D721Med (cell line): Measurements from ENCODE around the gene FAM110A.
A peak's percentile ranks its signal among the peaks of the same experiment; 100 is the strongest.
"Not testable (repeated sequence)": the region's sequence is repeated elsewhere in the genome, so short reads cannot be mapped to it uniquely, and the experiment has no call there.

Source experiments
- DNase-seq: peaks from one replicate; pipeline ENCODE4 v3.0.0; 2011; ENCODE audit warnings: low spot score; ENCODE audit not compliant: insufficient read length
- FAIRE-seq: peaks from 2 replicates; lab custom pipeline; 2011; peaks lifted over from hg19 to GRCh38; lab: Jason Lieb, UNC
- CTCF ChIP-seq: IDR thresholded peaks from 2 replicates; pipeline ENCODE4 v1.5.1; 2012; ENCODE audit warnings: mild to moderate bottlenecking, control low read depth; ENCODE audit not compliant: insufficient read depth; ENCODE audit errors: missing control alignments

Gene FAM110A

DNA sequence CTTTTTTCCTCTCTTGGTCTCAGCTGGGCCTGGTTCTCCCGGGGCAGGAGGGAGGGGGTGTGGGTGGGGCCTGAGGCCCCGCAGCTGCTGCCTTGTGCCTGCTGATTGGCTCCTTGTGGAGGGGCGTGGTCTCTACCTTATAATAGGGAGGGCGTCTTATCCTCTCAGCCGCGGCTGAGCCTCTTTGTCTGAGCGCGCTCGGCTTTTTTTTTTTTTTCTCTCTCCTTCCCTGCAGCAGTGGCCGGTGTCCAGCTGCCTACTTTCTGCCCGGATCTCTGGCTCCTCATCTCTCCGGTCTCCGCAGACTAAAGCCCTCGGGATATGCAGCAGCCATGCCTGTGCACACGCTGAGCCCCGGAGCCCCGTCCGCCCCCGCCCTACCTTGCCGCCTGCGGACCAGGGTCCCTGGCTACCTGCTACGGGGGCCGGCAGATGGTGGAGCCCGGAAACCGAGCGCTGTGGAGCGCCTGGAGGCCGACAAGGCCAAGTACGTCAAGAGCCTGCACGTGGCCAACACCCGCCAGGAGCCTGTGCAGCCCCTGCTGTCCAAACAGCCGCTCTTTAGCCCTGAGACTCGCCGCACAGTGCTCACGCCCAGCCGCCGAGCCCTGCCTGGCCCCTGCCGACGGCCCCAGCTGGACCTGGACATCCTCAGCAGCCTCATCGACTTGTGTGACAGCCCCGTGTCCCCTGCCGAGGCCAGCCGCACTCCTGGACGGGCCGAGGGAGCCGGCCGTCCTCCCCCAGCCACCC, 11.1 kb downstream of the FAM110A start:
- DNase-seq (peak; percentile 87), FAIRE-seq (no peak)
- TF ChIP-seq CTCF, result no peak

DNA sequence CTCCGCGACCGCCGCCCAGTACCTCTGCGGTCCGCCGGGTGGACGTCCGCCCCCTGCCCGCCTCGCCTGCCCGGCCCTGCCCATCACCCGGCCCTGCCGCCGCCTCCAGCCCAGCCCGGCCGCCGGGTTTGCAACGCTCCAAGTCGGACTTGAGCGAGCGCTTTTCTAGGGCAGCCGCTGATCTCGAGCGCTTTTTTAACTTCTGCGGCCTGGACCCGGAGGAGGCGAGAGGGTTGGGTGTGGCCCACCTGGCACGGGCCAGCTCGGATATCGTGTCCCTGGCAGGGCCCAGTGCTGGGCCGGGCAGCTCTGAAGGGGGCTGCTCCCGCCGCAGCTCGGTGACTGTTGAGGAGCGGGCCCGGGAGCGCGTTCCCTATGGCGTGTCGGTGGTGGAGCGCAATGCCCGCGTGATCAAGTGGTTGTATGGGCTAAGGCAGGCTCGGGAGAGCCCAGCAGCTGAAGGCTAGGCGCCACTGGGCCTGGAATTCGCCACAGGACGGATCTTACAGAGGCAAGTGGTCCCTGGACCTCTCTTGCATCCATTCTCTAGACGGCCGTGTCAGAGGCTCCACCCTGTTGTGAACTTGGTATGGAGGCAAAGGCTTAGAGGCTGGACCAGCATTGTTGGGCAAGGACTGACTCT, 11.8 kb downstream of the FAM110A start:
- TF ChIP-seq CTCF, result no peak
- no peak for FAIRE-seq
- no peak for DNase-seq

DNA sequence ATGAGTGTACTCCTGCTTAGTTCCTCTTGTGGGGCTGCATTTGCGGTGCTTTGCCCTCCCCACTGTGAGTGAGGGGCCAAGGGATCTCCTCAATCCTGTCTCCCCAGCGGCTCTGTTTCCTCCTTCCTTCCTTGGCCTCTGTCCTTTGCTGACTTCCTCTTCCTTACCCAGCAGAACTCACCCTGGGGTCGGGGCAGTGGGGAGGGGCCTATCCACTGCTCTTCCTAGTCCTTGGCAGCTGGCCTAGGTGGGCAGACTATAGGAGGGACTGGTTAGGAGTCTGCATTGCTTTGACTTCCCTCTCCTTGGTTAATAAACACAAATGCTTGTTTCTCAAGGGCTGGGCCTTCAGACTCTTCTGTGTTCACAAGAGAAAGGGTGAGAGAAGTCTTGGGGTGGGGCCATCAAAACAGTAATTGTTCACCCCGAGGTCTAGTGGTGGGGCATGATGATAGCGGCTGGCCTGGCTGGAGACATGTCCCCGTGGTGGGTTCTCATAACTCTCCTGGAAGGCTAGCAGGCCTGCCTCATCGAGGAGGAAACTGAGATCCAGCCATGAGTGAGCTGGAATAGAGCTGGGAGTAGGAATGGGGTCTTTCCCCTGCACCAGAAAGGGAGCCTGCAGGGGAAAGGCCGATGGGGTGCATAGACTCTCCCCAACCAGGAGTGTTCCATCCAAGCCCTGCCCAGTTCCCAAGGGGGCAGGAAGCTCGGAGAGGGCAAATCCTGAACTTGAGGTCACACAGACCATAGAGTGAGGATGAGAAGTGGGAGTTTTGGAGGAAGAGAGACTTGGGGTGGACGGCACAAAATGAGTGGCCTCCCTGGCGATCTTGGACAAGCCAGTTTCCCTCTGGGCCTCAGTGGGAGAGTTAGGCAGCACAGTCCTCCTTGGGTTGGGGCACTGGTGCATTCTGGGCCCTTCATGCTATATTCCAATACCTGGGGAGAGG, 12.7 kb downstream of the FAM110A start:
- no peak for TF ChIP-seq CTCF
- DNase-seq (no peak), FAIRE-seq (no peak)

DNA sequence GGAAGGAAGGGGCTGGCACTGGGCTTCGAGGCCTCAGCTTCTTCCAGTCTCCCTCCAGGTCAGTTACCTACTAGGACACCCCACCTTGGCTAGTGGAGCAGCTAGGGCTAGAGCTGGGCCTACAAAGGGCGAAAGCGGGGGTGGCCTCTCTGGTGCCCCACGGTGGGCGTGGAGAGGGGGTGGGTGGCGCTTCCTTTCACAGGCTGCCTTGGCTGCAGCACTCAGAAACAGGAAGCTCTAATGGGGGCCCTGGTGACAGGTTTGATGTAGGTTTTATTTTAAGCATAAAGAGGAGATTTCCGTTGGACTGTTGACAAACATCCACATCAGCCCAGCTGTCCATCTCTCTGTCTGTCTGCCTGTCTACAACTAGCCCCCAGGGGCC, 13.4 kb downstream of the FAM110A start:
- TF ChIP-seq CTCF, result no peak
- DNase-seq (no peak), FAIRE-seq (no peak)

GRCh38 chr20:848193-848592, 14.7 kb downstream of the FAM110A start:
- no peak for TF ChIP-seq CTCF
- FAIRE-seq (no peak), DNase-seq (no peak)

DNA sequence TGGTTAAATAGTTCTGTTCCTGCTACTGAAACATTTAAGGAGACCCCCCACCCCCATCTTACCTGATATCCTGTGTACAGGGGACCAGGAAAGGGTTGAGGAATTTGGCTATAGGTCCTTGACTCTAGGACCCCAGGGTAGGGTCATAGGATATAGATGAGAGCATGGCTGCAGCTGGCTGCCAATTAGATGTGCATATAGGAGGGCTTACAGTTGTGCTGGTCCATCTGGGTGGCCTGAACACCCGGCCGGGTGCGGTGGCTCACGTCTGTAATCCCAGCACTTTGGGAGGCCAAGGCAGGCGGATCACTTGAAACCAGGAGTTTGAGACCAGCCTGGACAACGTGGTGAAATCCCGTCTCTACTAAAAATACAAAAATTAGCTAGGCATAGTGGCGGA, 15.2 kb downstream of the FAM110A start:
- not testable (repeated sequence) for DNase-seq, FAIRE-seq

DNA sequence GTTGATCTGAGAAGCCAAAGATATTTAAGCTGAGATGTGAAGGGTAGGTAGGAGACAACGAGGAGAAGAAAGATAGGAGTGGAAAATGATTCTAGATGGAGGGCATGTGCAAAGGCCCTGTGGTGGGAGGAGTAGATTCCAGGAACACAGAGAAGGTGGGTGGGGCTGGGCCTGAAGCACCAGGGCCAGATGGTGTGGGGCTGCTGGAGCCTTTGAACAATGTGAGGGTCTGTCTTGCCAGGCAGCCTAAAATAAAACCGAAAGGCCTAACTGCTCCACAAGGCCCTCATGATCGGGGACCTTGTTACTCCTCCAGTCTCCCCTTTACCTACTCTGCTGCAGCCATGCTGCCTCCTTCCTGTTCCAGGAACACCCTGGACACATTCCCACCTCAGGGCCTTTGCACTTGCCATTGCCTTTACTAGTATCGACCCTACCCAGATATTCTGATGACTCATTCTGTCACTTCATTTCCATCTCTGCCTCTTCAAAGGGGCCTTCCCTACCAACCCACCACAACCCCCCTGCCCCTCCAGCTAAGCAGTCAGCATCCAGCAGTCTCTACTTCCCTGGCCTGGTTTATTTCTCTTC, 20.0 kb downstream of the FAM110A start:
- no peak for TF ChIP-seq CTCF
- no peak for FAIRE-seq

More for the DNA sequence above, 20.0 kb downstream of the FAM110A start:
- DNase-seq, result no peak
